ENCODE results near the gene ADAMTS2.

Gene ADAMTS2

GRCh38 chr5:179275941-179276837, 69.1 kb downstream of the ADAMTS2 start:
- no peak for DNase-seq

GRCh38 chr5:179275381-179275878, 69.8 kb downstream of the ADAMTS2 start:
- DNase-seq = no peak

GRCh38 chr5:179274321-179275315, 70.6 kb downstream of the ADAMTS2 start:
- DNase-seq = no peak

GRCh38 chr5:179273441-179274145, 71.7 kb downstream of the ADAMTS2 start:
- no peak for DNase-seq

GRCh38 chr5:179273073-179273435, 72.2 kb downstream of the ADAMTS2 start:
- DNase-seq = no peak

- no peak for DNase-seq
Measured at GRCh38 chr5:179272326-179273072, 72.8 kb downstream of the ADAMTS2 start.

- no peak for DNase-seq
Measured at GRCh38 chr5:179271821-179272325, 73.4 kb downstream of the ADAMTS2 start.

GRCh38 chr5:179271428-179271734, 73.9 kb downstream of the ADAMTS2 start:
- no peak for DNase-seq

GRCh38 chr5:179270581-179271427, 74.5 kb downstream of the ADAMTS2 start:
- no peak for DNase-seq

- DNase-seq = no peak
Measured at GRCh38 chr5:179269781-179270543, 75.3 kb downstream of the ADAMTS2 start.

- DNase-seq = no peak
Measured at GRCh38 chr5:179268966-179269693, 76.1 kb downstream of the ADAMTS2 start.

- DNase-seq = no peak
Measured at GRCh38 chr5:179268399-179268952, 76.8 kb downstream of the ADAMTS2 start.

GRCh38 chr5:179267671-179268083, 77.6 kb downstream of the ADAMTS2 start:
- DNase-seq = no peak

GRCh38 chr5:179267071-179267670, 78.1 kb downstream of the ADAMTS2 start:
- DNase-seq = no peak

- DNase-seq = no peak
Measured at GRCh38 chr5:179266291-179267070, 78.8 kb downstream of the ADAMTS2 start.

- DNase-seq = no peak
Measured at GRCh38 chr5:179265514-179266290, 79.6 kb downstream of the ADAMTS2 start.

Measured in COR-L47 (cell line).